Middle frontal gyrus (tissue), 1 donor: ENCODE results near the gene NR2F1.
"Not testable (repeated sequence)": the region's sequence is repeated elsewhere in the genome, so short reads cannot be mapped to it uniquely, and the experiment has no call there.

Source experiments
- DNase-seq: peaks from one replicate; pipeline ENCODE4 v3.0.0-alpha.2; 2015; ENCODE audit warnings: low spot score; ENCODE audit errors: extremely low spot score

NR2F1 gene

DNA sequence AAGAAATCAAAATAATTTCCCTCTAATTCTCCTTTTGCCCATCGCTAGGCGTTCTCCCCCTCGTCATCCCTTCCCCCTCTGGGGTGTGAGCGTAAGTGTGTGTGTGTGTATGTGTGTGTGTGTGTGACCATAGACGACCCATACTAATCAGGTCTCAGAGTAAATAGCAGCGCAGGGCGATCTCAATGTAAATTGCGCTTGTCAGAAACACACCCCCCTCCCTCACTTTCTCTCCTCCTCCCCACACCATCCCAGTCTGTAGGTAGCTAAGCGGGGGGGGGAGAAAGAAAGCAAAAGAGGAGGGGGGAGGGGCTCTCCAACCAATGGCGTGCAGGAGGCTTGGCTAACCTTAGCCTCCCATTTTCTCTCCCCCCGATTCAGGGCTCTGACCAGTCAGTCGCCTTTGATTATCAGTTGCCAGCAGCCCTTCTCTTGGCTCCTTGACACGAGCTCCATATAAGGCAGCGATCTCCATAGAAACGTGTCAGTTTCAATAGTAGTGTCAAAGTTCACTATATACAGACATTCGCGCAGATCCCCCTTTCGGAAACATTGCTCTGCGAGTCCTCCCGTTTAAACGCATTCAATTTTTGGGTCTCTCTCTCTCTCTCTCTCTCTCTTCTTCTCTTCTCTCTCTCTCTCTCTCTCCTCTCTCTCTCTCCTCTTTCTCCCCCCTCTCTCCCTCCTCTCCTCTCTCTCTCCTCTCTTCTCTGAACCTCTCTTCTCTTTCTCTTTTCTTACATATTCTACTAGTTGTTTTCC, at the start of gene NR2F1:
Gene NR2F1 (plus strand): TSS at position 546 of the 762 bp plus-strand sequence. CDS start 1,802 bp downstream, outside the sequence.
- DNase-seq, result no peak

DNA sequence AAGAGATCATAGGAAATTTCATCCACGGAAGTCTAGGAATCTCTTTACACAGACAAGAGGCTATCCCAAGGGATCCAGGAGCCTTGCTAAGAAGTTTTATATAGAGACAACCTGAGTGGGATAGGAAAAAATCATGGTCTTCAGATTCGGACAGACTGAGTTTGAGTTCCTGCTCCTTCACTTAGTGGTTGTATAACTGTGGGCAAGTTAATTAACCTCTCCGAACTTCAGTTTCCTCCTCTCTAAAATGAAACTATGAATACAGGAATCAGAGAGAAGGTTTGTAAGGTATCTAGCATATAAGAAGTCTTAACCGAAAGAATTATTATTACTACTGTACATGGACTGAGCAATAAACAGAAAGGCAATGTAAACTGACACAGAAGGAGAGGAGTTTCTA, 37.1 kb upstream of the NR2F1 start:
- DNase-seq, result no peak

DNA sequence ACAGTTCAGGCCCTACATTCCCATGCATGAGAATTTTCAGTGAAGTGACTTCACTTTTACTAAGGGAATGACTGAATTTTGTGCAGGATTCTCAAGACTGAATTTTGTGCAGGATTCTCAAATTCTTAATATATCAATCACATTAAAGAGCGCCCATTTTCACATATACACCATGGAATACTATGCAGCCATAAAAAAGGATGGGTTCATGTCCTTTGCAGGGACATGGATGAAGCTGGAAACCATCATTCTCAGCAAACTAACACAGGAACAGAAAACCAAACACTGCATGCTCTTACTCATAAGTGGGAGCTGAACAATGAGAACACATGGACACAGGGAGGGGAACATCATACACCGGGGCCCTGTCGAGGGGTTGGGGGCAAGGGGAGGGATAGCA, 33.4 kb upstream of the NR2F1 start:
- not testable (repeated sequence) for DNase-seq

DNA sequence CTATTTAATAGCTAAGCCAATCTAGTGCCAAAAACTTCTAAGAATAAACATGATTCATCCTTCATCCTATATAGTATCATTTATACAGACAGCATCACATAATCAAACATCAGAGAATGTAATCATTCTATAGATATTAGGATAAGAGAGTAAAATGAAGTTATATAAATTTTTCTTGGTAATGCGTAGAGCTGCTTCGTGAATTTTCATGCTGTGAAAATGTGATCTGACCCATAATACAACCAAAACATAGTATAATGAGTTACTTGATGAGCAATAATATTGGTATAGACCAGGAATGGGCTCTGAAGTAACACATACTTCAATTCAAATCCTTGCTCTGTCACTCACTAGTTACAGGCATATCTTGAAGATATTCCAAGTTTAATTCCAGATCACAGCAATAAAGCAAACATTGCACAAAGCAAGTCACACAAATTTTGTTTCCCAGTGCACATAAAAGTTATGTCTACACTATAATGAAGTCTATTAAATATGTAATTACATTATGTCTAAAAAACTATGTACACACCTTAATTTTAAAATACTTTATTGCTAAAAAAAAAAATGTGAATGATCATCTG, 25.9 kb upstream of the NR2F1 start:
- DNase-seq, result no peak

DNA sequence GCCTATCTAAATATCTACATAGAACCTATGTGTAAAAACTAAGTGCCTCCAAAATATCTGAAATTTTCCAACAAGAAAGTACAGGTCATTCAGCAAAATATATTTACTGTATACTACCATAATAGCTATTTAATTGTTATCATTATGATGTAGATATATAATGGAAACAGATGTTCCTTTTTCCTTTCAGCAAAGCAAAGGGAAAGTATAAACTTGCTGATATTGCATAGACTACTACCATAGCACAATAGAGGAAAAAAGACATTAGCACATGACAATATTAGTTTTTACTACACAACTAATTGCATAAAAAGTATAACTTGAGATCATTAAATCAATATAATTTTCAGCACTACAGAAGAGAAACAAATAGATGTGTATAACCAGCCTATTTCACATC, 16.9 kb upstream of the NR2F1 start:
- DNase-seq, result no peak

DNA sequence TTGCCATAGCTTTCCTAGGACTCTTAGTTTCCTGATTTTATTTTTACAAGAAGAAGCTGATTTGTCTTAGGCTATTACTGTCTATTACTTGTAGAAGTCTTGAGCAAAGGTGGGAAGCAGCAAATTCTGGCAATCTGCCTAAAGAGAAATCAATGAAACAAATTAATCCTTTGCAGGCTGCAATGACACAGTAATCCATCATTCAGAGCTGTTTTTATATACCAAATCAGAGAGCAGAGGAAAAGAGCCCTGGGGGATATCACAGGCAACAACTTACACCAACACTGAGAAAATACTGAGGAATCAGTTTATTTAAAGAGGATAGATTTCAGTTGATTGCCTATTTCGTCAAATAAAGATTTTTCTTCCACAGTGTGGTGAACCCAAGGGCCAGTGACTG, 15.6 kb upstream of the NR2F1 start:
- DNase-seq, result no peak

DNA sequence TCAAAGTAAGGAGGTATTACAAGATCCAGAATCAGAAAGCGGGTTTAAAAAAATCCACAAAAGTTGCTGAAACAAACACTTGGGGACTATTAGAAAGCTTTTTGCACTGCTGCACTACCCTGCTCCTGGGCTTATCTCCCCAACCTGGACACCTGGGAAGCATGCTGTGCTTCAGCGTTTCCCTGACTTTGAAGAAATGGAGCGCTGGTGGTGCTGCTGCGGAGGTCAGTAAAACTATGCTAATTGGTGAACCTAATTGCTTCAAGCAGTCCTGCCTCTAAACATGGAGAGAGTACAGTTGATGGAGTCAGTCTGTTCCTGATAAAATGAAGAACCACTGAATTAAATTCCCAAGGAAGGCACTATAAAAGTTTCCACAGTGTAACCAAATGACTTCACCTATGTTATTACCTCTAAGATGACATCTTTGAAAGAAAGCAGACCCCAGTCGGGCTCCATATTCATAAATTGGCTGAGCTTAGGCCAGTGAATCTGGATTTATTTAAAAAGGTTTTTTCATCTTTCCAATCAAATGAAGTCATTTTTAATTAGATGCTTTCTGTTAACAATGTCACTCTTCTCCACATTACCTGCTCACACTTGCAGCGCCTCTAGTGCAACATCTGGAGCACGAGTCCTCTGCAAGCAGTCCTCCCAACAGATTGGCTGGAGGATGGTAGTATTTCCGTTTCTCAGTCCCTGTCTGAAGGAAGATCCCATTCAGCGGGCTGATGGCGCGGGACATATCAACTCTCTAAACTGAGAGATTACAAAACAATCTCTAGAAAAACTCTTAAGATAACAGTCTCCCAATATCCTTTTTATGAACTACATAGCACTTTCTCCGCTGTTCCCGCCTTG, 13.5 kb upstream of the NR2F1 start:
- no peak for DNase-seq

DNA sequence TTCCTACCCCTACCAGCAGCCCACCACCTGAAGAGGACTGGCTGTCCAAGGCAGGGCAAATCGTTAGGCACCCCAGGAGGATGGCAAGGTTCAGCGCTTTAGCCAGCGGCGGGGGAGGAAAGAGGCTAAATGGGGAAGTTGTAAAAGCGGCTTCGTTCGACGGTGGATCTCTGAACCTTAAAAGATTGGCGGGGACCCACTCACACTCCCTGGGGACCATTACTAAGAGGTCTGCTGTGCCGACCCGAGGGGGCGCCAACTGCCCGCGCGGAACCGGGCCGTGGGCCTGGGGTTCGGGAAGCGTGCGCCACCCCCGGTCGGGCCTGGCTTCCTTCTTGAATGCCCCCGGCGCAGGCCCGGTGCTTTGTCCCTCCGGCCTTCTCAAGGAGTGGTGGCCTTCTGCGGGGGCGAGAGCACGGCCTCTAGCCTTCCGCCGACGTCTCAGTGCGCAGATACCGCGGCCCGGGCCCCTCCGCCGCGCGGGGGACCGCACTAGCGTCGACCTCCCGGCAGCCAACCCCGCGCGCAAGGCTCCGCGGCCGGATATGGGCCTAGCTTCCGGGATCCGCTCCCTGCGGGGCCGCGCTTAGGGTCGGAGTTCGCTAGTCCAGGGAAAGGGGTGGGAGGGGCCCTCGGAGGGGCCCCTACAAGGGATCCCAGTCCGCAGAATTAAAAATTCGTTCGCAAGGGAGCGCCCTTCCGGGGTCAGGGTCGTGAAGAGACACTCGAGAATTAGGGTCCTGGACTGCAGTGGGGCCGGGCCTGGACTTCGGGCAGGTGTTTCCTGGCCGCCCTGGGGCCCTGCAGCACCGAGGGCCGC, 12.5 kb upstream of the NR2F1 start:
- DNase-seq, result no peak

DNA sequence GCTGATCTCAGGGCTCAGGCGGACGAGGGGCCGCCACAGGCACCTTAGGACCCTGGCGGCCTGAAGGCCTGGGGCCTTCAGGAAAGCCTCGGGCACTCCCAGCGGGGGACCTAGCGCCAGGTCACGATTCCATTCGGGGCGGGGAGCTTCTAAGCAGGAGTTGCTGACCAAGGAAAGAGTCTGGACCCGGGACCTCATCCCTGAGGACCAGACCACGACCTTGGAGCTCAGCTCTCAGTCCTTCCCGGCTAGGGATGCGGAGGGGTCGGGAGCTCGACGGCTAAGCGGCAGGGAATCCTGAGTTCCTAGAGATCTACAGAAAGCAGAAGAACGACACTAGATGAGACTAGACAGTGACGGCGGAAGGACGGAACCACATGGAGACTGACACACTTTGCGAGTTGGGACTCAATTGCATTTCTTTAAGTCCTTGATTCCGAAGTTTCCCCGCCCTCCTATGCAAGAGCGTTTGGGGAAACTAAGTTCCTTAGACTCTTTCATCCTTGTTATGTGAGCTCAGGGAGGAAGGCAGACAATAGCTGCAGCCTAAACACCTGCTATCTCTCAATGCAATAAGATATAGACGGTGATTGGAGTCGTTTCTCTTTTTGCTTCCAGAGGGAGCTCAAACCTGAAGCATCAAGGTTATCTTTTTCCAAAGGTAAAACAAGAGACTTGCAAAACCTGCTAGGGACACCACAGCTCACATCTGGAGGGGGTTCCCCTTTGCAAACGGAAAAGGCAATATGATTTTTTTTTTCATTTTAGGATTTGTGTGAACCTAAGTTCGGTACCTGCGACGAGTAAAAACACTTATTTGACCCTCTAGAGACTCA, 11.7 kb upstream of the NR2F1 start:
- no peak for DNase-seq

DNA sequence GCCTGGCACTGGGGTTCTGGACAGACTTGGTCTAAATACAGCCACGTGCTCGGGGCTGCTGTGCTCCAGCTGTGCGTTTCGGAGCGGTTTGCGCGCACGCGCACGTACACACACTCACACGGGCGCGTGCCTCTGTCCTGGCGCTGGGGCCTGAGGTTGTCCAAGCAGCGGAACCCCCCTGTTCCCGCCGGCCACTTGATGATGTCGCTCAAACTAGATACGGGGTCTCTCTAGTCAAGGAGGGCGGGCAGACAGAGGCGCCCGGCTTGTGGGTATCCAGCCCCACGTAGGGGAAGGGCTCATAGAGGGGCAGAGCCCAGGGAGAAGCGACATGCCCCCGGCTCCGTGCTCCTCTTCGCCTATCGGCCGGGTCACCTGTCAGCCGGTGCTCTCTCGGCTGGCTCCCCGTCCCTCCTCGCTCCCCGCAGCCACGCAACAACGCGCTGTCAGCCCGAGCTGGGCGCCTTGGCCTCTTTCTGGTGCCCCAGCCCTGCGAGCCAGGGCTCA, 10.9 kb upstream of the NR2F1 start:
- no peak for DNase-seq

DNA sequence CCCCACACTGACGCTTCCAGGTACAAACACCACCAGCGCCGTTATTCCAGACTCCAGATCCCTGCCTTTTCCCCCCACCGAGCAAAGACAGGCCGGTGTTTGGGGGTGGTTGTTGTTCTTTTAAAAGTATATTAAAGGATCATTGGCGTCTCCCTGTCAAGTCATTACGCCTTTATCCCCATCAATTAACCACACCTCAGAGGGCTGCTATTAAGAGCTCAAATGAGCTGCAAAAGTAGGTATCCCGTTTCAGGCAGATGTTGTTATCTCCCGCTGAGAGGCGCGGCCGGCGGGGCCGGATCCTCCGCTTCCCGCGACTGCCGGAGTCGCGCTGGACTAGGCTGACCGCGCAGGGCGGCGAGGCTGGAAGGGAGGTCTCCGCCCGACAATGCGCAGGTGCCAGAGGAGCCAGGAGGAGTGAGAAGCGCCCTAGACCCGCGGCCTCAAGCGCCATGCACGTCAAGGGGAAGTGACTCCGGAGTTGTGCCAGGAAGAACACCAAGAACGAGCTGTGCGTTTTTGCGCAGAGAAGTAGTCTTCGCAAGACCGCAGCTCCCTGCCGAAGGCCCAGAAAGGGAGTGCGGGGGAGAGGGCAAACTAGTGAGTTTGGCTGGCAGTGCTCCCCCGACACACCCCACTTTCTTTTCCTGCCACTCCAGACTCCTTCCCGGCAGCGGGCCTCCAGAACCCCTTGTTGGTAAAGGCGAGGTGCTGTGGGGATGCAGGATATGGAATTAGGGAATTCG, 10.2 kb upstream of the NR2F1 start:
- no peak for DNase-seq

DNA sequence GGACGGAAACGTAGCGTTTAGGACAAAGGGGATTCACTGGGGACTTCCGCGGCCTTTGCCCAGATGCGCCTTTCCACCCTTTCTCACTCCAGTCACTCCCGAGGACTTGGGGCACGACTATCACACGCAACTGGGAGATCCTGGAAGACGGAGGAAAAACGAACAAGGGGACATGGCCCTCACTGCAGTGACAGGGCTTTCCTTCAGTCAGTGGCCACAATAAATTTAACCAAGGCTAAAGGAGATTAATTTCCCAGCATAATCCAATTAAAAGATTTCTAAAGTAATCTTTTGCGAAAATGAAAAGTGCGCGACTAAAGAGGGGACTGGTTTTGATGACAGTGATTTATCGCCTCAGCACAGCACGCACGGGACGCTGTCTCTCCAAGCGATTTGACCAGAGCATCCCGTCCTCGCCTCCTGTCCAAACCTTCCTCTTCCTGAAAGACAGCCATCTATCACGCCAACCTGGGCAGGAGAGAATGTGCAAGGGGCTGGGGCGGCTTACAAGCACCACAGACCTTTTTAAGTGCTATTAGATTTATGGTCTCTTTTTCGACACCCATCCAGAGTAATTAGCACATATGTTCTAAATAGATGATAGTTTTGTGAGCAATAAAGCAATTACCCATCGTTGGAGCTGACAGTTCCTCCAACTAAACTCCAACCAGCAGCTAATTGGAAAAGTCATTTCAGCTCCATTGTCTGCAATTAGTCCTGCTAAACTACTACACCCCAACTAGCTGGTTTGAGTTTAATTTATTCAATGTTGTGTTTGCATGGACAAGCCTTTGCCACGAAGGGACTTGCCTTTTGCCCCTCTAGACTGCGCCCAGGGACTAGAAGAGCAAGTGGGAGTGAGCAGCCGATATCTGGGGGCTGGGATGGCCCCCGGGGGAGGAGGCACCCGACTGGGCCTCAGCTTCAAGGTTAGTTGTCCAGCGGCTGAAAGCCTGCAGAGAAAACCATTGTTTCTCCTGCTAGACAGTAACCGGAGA, 9.4 kb upstream of the NR2F1 start:
- DNase-seq, result no peak

DNA sequence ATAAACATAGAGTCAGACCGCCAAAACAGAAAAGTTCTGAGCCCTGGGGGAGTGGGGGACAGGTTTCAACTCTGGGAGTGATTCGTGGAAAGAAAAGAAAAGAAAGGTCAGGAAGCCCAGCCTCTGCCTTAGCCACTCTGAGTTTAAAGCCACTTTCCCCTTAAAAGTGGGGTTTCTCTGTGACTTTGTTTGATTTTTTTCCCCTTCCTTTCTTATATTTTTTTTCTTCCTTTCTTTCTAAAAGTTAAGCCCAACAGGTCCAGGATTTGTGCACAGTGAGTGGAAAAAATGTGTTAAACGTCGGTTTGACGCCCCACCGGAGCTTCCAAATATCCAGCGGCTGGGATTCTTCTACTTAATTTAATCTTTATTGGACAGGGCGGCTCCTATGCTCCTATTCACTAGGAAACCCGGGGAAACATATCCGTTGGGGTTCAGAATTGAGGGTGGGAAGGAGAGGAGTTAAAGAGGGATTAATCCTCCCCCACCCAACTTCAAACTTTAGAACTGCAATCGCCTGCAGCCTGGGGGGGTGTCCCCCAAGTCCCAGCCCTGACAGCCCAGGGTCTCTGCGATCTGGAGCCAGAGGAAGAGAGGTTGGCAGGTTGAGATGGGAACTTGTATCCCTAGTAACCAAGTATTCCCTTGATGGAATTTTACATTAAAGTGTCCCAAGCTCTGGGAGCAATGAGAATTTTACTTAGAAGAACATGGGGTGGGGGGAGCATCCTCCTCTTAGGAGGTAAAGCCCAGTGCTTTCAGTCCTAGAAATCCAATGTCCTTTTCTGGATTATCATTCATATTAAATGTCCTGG, 8.3 kb upstream of the NR2F1 start:
- DNase-seq, result no peak

DNA sequence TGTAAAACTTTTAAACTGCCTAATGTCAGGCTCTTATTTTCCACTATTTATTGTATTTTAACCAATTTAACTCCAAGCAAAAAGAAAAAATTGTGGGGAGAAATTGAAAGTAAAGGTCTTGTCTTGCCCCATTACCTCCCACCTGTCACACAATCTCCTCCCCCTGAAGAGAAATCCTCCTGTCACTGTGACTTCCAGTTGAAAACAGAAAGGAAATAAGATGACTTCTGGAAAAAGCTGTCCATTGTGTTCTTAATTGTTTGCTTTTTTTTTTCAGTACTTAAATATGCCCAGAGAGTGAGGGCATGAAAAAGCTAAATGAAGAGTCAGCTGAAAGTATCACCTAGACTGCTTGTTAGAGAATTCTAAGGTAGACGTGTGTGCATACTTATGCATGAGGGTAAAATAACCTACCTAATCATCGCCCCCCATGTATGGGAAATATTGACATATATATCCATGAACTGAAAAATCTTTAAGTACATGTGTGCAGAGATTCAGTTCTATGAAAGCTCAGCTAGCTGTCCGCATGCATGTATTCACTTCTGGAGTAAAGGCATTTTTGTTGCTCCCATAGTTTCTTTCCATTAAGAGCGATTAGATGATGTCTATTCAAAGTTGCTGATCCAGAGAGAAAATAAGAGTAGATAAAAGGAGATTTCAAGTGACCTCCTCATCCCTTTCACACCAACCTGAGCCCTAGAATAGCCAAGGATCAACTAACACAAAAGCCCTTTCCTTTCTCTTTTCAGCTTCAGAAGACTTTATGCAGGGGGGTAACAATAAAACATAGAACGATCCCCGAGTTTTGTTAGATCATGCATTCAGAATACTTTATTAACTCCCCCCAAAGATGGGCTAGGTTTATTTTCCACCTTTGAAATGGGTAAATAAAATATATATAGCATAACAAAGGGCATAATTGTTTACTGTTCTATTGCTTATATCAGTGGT, 7.3 kb upstream of the NR2F1 start:
- DNase-seq, result no peak

DNA sequence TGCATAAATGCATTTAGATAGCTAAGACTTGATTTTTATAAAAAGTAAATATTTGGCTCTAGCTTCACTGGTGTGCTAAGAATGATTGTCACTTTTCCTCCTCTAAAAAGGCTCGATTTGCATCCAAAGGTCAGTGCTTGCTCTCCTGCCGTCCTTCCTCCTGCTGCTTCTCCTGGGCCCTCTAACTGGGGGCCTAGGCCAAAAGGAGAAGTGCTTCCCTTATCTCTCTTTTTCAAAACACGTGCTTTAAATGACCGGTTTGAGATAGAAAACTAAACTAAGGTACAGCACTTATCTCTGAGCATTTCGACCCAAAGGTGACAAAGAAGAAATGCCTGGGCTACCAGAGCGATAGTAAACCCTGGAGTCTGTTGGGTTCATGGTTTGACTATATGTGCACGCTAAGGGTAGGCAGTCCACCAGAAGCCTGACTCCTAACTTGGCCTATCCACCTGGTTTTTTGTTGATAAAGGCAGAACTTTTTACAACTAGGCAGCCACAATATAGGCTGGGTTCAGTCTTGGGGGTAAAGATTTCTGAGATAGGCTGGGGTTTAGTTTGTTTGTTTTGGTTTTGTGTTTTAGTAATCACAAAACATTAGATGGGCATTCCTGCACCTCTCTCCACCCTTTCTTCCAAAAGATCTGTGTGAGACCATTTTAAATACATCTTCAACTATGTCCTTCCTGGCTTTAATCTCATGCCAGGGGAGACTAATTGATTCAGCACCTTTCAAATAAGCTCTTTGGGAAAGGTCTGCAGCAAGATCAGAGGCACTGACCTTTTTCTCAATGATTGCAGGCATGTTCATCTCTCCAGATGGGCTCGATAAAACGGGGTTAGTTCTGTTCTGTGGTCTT, 5.8 kb upstream of the NR2F1 start:
- no peak for DNase-seq
